Duodenal mucosa (tissue), 2 donors: ENCODE measurements around the gene PTPN5.
"Not testable (repeated sequence)": the region's sequence is repeated elsewhere in the genome, so short reads cannot be mapped to it uniquely, and the experiment has no call there.

ENCODE experiments used
- H3K27ac ChIP-seq: one replicate; pipeline ENCODE4 v1.7.0; 2013; ENCODE audit warnings: low read depth, low read length
- H3K27me3 ChIP-seq, 2 donors: one replicate each; pipeline ENCODE4 v1.7.0; 2013; ENCODE audit warnings: low read length in 2 of 2, control low read depth in 1 of 2; ENCODE audit not compliant: insufficient read depth in 2 of 2, control insufficient read depth in 1 of 2
- H3K36me3 ChIP-seq, 2 donors: one replicate each; pipeline ENCODE4 v1.7.0; 2013; ENCODE audit warnings: low read length in 2 of 2, control low read depth in 1 of 2; ENCODE audit not compliant: insufficient read depth in 2 of 2, control insufficient read depth in 1 of 2
- H3K4me1 ChIP-seq, 2 donors: one replicate each; pipeline ENCODE4 v1.7.0; 2013; ENCODE audit warnings: low read length in 2 of 2, control low read depth in 1 of 2; ENCODE audit not compliant: insufficient read depth in 2 of 2, control insufficient read depth in 1 of 2
- H3K4me3 ChIP-seq, 2 donors: one replicate each; pipeline ENCODE4 v1.7.0; 2013; ENCODE audit warnings: low read length in 2 of 2, low read depth in 1 of 2
- H3K9ac ChIP-seq, 2 donors: one replicate each; pipeline ENCODE4 v1.7.0; 2013; ENCODE audit warnings: low read length in 2 of 2, low read depth in 1 of 2
- H3K9me3 ChIP-seq, 2 donors: one replicate each; pipeline ENCODE4 v1.7.0; 2013; ENCODE audit warnings: low read length in 2 of 2, control low read depth in 1 of 2; ENCODE audit not compliant: control insufficient read depth in 1 of 2

The PTPN5 gene

DNA sequence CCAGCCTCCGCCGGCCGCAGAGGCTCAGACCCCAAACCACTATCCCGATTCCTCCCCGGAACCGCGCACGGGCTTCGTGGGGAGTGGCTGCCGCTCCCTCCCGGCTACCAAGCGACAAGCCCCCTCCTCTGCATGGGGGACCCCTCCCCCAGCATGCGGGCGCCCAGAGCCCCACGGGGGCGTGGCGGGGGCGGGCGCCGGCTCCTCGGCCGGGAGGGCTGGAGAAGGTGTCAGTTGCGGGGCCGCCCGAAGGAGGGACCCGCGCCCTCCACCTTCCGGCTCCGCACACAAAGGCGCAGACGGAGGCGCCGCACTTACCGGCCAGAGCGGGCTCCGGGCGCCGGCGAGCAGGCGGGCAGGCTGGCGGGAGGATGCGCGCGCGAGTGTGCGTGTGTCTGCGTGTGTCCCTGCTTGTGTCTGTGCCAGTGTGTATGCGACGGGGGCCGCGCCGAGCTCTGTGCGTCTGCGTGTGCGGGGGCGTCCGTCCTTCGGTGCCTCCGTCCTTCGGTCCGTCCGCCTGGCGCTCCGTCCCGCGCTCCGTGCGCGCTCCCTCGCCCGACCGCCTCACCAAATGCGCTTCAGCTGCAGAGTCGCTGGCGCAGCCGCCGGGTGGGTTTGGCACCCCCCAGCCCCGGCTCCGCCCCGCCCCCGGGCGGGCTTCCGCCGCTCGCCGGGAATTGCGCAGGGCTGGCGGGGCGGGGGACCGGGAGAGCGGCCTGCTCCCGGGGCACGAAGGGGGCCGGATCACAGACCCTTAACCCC is at the start of gene PTPN5:
PTPN5 (minus strand) TSS at position 592 of the 762 bp plus-strand sequence. CDS start 19,840 bp downstream, outside the sequence.
- H3K4me1 ChIP-seq: no peaks in the 10 kb centered on the region
- H3K9ac ChIP-seq: no peak within 1 kb of the TSS
- peaks cover 39 to 46% of the 10 kb centered on the region in 2 donors for H3K27me3 ChIP-seq
- no peaks in the 10 kb centered on the region for H3K9me3 ChIP-seq
- no peak within 1 kb of the TSS for H3K4me3 ChIP-seq
- H3K36me3 ChIP-seq: no peaks in the 10 kb centered on the region
- no peak within 1 kb of the TSS for H3K27ac ChIP-seq

DNA sequence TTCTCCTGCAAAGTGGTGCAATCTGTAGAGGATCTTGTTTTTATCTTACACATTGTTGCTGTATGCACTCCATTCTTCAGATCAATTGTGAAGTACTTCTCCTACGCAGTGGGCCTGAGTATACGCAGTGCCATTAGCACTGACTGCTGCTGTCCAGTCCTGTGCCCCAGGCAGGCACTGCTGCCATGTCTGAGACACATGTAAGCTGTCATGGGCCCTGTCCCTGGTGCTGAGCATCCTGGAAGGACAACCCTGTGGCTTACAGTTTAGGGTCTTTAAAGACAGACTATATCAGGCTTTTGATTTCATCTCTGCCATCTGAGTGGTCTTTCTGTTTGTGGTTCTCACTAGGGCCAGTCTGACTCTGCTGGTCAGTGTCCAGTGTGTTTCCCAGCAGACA is 44.8 kb upstream of the PTPN5 start:
- H3K4me3 ChIP-seq: no peak overlapping the region
- peaks cover 5 to 10% of the 10 kb centered on the region in 2 donors for H3K27me3 ChIP-seq
- peaks cover 3 to 5% of the 10 kb centered on the region in 2 donors for H3K9me3 ChIP-seq
- no peak overlapping the region for H3K27ac ChIP-seq
- H3K36me3 ChIP-seq: no peaks in the 10 kb centered on the region
- no peaks in the 10 kb centered on the region for H3K4me1 ChIP-seq
- H3K9ac ChIP-seq: no peak overlapping the region

DNA sequence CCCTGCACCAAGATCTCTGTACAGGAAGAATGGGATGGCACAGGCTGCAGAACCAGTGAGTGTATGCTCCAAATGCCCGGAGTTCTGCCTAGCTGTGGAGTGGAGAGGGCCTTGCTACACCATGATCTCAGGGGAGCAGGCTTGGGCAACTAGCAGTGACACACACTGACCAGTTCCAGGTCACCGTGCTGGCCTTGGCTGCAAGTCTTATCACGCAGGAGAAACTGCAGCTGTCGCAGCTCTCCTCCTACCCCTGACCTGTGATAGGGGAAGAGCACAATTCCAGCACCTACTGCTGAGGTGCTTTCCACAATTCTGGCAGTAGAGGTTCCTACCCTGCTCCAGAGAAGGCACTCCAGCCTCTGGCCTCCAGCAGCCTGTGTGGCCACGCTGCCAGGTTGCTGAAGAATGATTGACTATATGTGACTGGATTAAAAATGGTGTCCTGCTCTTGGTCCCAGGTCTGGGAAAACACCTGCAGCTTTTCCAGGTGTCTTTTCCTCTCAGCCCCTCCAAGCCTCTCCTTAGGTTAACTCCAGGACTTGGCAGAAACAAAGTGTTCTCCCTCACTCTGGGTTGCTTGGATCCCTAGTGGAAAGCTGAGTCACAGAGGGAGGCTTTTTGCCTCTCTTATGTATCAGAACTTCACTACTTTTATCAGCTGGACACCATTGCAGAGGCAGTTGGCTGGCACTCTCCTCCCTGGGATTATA is 43.3 kb upstream of the PTPN5 start:
- H3K27ac ChIP-seq: no peak overlapping the region
- H3K4me1 ChIP-seq: no peaks in the 10 kb centered on the region
- H3K4me3 ChIP-seq: no peak overlapping the region
- H3K9ac ChIP-seq: no peak overlapping the region
- no peaks in the 10 kb centered on the region for H3K36me3 ChIP-seq
- H3K27me3 ChIP-seq: peaks cover 5 to 10% of the 10 kb centered on the region in 2 donors
- H3K9me3 ChIP-seq: no peaks in the 10 kb centered on the region

DNA sequence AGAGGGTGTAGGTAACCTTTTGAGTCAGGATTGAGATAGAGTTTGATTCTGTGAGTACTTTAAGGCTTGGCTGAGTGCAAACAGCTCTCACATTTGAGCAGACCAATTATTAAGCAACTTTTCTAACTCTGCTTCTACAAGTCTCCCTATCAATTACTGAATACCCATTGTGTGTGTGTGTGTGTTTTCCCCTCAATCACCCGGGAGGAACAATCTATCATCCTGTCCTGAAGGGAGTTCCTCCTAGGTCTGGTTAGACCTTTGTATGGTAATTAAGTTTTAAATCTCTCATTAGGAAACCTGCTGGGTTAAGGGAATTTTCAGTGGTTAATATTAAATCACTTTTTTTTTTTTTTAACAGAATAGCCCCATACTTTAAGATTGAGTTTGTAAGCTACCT is 28.6 kb upstream of the PTPN5 start:
- not testable (repeated sequence) for H3K27ac ChIP-seq, H3K27me3 ChIP-seq, H3K9ac ChIP-seq, H3K4me3 ChIP-seq, H3K9me3 ChIP-seq, H3K36me3 ChIP-seq, H3K4me1 ChIP-seq

DNA sequence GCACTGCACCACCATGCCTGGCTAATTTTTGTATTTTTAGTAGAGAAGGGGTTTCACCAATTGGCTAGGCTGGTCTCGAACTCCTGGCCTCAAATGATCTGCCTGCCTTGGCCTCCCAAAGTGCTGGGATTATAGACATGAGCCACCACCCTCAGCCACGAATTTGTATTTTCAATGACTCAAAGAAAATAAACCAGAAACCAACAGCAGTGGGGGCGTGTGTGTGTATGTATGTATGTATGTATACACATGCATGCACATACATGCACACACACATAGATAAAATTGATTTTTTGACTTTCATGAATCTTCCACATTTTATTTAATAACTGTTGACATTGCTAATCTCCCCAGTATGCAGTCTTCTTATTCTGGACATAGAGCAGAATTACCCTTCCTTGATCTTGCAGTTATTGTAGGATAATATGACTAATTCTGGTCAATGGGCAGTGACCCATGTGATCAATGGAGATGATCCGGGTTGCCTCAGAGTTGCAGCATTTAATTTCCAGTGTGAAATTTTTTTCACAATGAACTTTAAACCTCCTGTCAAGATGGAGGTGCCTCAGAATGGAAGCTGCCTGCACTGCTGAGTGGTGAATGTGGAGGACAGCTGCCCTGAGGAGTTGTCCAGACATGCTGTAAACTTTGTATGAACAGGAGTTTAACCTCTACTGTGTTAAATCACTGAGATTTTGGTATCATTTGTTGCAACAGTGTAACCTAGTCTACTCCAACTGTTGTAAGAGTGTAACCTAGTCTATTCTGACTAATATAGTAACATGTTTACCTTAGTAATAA is 12.8 kb upstream of the PTPN5 start:
- Histone ChIP-seq H3K4me3 (no peak overlapping the region), H3K9me3 (no peaks in the 10 kb centered on the region), H3K9ac (no peak overlapping the region), H3K27ac (no peak overlapping the region), H3K27me3 (peaks cover 0 to 7% of the 10 kb centered on the region in 2 donors), H3K4me1 (no peaks in the 10 kb centered on the region), H3K36me3 (no peaks in the 10 kb centered on the region)

DNA sequence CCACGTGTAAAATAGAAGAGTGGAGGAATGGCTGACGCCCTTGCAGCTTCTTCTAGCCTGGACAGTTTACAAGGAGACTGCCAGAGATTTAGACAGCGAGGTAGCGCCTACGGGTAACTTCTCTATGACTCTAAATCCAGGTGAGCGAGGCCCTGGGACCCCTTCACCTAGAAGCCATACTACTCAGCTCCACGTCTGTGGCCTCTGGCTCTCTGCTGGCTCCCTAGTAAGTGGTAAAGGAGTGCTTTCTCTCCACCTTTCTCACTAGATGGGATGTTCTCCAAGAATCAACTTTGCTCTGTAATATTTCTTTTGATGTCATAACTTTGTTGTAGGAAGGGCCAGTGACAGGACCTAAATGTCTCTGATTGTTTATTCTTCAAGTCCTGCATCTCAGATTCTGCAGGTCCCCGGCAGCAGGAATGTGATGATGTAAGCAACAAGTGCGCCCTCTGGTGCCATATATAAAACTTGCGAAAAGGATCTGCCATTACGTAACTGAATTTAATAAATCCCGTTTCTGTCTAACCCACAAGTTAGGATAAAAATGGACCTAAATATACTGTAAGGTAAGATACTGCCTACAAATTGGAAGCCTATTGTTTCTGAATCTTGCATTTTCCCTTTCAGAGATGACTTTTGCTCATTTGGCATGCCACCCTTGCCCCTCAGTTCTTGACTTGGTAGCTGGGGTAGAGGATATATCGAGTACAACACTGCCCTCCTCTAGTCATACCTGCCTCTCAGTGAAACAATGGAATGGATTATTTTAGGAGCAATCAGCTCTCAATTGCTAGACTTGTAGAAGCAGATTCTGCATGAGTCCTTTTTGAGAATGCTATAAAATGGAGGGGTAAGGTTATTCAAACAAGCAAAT is 11.0 kb upstream of the PTPN5 start:
- Histone ChIP-seq H3K27me3 (peaks cover 0 to 7% of the 10 kb centered on the region in 2 donors), H3K9me3 (no peaks in the 10 kb centered on the region), H3K36me3 (no peaks in the 10 kb centered on the region), H3K9ac (no peak overlapping the region), H3K27ac (no peak overlapping the region), H3K4me1 (no peaks in the 10 kb centered on the region), H3K4me3 (no peak overlapping the region)

DNA sequence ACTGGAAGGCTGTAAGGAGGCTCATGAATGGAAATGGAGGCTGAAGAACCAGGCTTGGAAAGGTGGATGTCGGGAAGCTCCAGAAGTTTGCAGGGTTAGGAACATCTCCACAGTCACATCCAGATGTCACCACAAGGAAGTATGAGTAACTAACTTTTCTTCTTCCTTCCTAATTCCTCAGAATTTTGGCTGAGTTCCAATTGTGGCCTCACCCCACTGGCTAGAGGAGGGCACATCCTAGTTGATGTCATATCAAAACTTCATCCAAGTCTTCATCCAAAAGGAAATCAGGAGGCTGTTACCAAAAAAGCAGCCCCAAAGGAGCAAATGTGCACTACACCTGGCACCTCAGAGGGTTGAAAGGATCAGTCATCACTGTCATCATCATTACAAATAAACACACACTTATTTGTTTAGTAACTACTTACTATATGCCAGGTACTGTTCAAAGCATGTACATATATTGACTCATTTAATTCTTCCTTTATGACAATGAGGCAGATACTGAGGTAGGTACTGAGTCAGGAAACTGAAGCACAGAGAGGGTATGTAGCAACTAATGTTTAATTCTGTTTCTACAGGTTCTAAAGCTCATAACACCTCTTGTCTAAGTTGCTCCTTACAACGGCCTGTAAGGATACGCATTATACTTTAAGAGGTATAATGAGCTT is 7.3 kb upstream of the PTPN5 start:
- no peaks in the 10 kb centered on the region for H3K36me3 ChIP-seq
- peaks cover 15 to 18% of the 10 kb centered on the region in 2 donors for H3K27me3 ChIP-seq

DNA sequence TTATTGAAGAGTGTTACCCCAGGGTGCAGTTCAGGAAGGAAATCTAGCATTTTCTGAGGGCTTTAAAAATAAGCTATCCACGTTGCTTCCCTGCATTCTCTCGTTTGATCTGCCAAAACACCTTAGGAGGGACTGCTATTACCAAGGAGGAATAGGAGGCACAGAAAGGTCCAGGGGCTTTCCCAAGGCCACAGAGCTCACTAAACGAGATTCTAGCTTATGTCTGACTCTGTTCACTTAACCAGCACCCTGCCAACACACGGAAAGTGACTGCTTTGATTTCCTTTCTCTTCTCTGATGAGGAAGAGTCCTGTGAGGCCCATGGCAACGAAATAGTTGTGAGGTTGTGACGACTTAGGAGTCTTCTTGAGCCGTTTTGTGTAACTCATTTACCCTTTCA is 3.4 kb upstream of the PTPN5 start:
- peaks cover 36 to 43% of the 10 kb centered on the region in 2 donors for H3K27me3 ChIP-seq
- H3K27ac ChIP-seq: no peak overlapping the region
- no peak overlapping the region for H3K4me3 ChIP-seq
- no peaks in the 10 kb centered on the region for H3K9me3 ChIP-seq
- no peaks in the 10 kb centered on the region for H3K4me1 ChIP-seq
- no peaks in the 10 kb centered on the region for H3K36me3 ChIP-seq
- no peak overlapping the region for H3K9ac ChIP-seq

More for the DNA sequence above, 7.3 kb upstream of the PTPN5 start:
- Histone ChIP-seq H3K4me3 (no peak overlapping the region), H3K9me3 (no peaks in the 10 kb centered on the region), H3K9ac (no peak overlapping the region), H3K4me1 (no peaks in the 10 kb centered on the region), H3K27ac (no peak overlapping the region)

DNA sequence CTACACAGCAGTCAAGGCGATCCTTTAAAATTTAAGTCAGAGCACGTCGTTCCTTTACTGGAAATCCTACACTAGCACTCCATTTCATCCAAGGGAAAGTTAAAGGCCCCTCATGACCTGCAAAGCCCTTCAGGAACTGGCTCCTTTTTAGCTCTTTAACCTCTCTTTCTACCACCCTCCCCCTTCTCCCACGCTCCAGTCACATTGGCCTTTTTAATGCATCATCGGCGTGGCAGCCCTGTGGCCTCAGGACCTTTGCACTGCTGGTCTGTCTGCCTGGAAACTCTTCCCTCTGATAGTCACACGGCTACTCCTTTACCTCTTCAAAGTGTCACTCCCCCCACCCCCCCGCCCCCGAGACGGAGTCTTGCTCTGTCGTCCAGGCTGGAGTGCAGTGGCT is 1.2 kb upstream of the PTPN5 start:
- Histone ChIP-seq H3K27me3 (peaks cover 39 to 51% of the 10 kb centered on the region in 2 donors), H3K9me3 (no peaks in the 10 kb centered on the region), H3K4me1 (no peaks in the 10 kb centered on the region), H3K9ac (no peak overlapping the region), H3K27ac (no peak overlapping the region), H3K4me3 (no peak overlapping the region), H3K36me3 (no peaks in the 10 kb centered on the region)
